GM12865 (cell line): ENCODE results near the gene SULF2.

Experiments
- DNase-seq: peaks from one replicate; pipeline ENCODE4 v3.0.0; 2010; ENCODE audit warnings: low read depth
- H3K4me3 ChIP-seq: 2 replicates; pipeline ENCODE4 v1.5.1; 2011; ENCODE audit warnings: mild to moderate bottlenecking, low read depth, low read length, control low read depth
- CTCF ChIP-seq: IDR thresholded peaks from 2 replicates; pipeline ENCODE4 v1.5.1; 2011; ENCODE audit warnings: low read length, control low read depth, low read depth, inconsistent platforms; ENCODE audit not compliant: insufficient read depth; ENCODE audit errors: missing control alignments

Gene SULF2

GRCh38 chr20:47659904-47660601, 125.2 kb downstream of the SULF2 start:
- DNase-seq: no peak
- no peak for TF ChIP-seq CTCF

GRCh38 chr20:47656318-47656717, 129.0 kb downstream of the SULF2 start:
- no peak for TF ChIP-seq CTCF
- no peak for DNase-seq
- H3K4me3 ChIP-seq: no peak overlapping the region

More at GRCh38 chr20:47659904-47660601, 125.2 kb downstream of the SULF2 start:
- H3K4me3 ChIP-seq: no peak overlapping the region

- no peak for DNase-seq
- H3K4me3 ChIP-seq: no peak overlapping the region
- no peak for TF ChIP-seq CTCF
Measured at GRCh38 chr20:47655635-47656034, 129.6 kb downstream of the SULF2 start.

- no peak overlapping the region for H3K4me3 ChIP-seq
- TF ChIP-seq CTCF: no peak
- no peak for DNase-seq
Measured at GRCh38 chr20:47654370-47654769, 130.9 kb downstream of the SULF2 start.

- TF ChIP-seq CTCF: no peak
- H3K4me3 ChIP-seq: no peak overlapping the region
- no peak for DNase-seq
Measured at GRCh38 chr20:47653869-47654268, 131.4 kb downstream of the SULF2 start.

GRCh38 chr20:47652794-47653193, 132.5 kb downstream of the SULF2 start:
- no peak overlapping the region for H3K4me3 ChIP-seq
- no peak for TF ChIP-seq CTCF
- DNase-seq: no peak

GRCh38 chr20:47652301-47652700, 133.0 kb downstream of the SULF2 start:
- no peak overlapping the region for H3K4me3 ChIP-seq
- no peak for TF ChIP-seq CTCF
- no peak for DNase-seq
